ENCODE measurements around the gene RAB44. TPM values are rescaled to one million over a fixed set of nuclear protein-coding genes. Genes with fewer than 3 reads are reported as not detected.

The RAB44 gene
- total and polyA plus RNA-seq, 2 of the 13 experiments (the other 11 are each of a cell fraction or from before 2014, with no cell fraction given) = not detected

DNA sequence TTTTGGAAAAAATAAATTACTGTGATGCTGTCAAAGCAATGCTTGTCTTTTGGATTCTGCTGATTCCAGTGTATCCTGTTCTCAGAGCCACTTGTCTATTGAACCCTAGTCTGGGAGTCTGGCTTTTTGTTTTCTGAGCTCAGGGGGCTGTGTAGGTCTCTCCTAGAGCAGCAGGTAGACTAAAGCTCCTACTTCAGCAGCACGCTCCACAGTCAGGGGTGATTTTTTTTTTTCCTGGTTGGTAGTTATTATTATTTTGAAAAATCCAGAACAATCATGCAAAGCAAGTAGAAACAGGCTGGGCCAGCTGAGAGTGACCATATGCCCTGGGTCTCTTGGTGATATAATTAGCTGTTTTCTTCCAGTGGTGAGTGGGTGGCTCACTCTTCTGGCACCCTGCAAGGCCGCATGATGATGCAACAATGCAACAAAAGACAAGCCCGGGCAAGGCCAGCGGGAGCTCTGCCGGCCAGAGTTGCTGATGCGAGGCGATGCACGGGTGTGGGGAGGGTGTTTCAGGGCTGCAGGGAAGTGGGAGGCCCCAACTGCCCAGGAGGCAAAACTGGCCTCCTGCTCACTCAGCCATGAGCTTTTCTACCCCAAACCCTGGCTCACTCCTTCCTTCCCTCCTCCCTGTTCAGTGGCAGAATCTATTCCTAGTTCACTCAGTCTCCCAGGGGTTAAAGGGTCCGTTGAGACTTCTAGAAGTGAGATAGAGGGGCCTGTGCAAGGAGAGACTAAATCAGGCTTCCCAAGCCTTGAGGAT is 30.6 kb upstream of the RAB44 start (continued):
- TF ChIP-seq, protein P1, sequence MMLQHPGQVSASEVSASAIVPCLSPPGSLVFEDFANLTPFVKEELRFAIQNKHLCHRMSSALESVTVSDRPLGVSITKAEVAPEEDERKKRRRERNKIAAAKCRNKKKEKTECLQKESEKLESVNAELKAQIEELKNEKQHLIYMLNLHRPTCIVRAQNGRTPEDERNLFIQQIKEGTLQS (CRISPR knock-in tag; IDR thresholded peaks at IDR 0.05) = peak; percentile 100
- TF ChIP-seq TGIF2 (CRISPR knock-in tag; IDR thresholded peaks at IDR 0.05) = peak; percentile 81; the same call in 1 of the 2 replicates
- TF ChIP-seq KAT8 (CRISPR knock-in tag; IDR thresholded peaks at IDR 0.05) = peak; percentile 92
- peak; percentile 45; the same call in 1 of the 2 replicates for TF ChIP-seq WIZ (CRISPR knock-in tag; IDR thresholded peaks at IDR 0.05)
- TF ChIP-seq ISL2 (CRISPR knock-in tag; IDR thresholded peaks at IDR 0.05) = peak; percentile 88
- TF ChIP-seq KAT2B (IDR thresholded peaks at IDR 0.05; ENCODE audit: borderline replicate concordance, low read depth, low read length) = no peak
- no peak for TF ChIP-seq GPN1 (CRISPR knock-in tag; IDR thresholded peaks at IDR 0.05; ENCODE audit: borderline replicate concordance)
- TF ChIP-seq ZNF577 (CRISPR knock-in tag; IDR thresholded peaks at IDR 0.05; ENCODE audit: borderline replicate concordance, low read depth) = no peak
- TF ChIP-seq, protein P2, sequence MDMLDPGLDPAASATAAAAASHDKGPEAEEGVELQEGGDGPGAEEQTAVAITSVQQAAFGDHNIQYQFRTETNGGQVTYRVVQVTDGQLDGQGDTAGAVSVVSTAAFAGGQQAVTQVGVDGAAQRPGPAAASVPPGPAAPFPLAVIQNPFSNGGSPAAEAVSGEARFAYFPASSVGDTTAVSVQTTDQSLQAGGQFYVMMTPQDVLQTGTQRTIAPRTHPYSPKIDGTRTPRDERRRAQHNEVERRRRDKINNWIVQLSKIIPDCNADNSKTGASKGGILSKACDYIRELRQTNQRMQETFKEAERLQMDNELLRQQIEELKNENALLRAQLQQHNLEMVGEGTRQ (IDR thresholded peaks at IDR 0.05; ENCODE audit: low read depth, low read length) = no peak
- TF ChIP-seq, protein P2 (CRISPR knock-in tag; IDR thresholded peaks at IDR 0.05; ENCODE audit: borderline replicate concordance) = no peak
- no peak for TF ChIP-seq MZF1 (CRISPR knock-in tag; IDR thresholded peaks at IDR 0.05; ENCODE audit: borderline replicate concordance)
- peak; percentile 49; the same call in 1 of the 2 replicates for TF ChIP-seq MEIS1 (CRISPR knock-in tag; IDR thresholded peaks at IDR 0.05; ENCODE audit: borderline replicate concordance)
- no peak for TF ChIP-seq ZNF780A (CRISPR knock-in tag; IDR thresholded peaks at IDR 0.05)
- no peak for TF ChIP-seq AGO1 (IDR thresholded peaks at IDR 0.05; ENCODE audit: low read depth, low read length, poor library complexity, severe bottlenecking)
- peak; percentile 69; the same call in 1 of the 2 replicates for TF ChIP-seq BRCA1 (CRISPR knock-in tag; IDR thresholded peaks at IDR 0.05)
- no peak for TF ChIP-seq NBN (conservative IDR thresholded peaks at IDR 0.05)
- peak; percentile 92 for TF ChIP-seq MEF2D (CRISPR knock-in tag; IDR thresholded peaks at IDR 0.05)
- no peak for TF ChIP-seq ZNF558 (CRISPR knock-in tag; IDR thresholded peaks at IDR 0.05; ENCODE audit: borderline replicate concordance)
- TF ChIP-seq, protein P3, sequence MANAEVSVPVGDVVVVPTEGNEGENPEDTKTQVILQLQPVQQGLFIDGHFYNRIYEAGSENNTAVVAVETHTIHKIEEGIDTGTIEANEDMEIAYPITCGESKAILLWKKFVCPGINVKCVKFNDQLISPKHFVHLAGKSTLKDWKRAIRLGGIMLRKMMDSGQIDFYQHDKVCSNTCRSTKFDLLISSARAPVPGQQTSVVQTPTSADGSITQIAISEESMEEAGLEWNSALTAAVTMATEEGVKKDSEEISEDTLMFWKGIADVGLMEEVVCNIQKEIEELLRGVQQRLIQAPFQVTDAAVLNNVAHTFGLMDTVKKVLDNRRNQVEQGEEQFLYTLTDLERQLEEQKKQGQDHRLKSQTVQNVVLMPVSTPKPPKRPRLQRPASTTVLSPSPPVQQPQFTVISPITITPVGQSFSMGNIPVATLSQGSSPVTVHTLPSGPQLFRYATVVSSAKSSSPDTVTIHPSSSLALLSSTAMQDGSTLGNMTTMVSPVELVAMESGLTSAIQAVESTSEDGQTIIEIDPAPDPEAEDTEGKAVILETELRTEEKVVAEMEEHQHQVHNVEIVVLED (CRISPR knock-in tag; IDR thresholded peaks at IDR 0.05; ENCODE audit: borderline replicate concordance) = peak; percentile 21; the same call in 1 of the 2 replicates
- TF ChIP-seq, protein P4, sequence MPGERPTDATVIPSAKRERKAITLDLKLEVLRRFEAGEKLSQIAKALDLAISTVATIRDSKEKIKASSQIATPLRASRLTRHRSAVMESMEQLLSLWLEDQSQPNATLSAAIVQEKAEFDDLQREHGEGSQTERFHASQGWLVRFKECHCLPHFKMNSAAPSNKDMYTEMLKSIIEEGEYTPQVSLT (CRISPR knock-in tag; IDR thresholded peaks at IDR 0.05; ENCODE audit: borderline replicate concordance, low read depth) = 0 out of 2 replicates have a peak, but pooled peaks have one; percentile 43
- peak; percentile 51; the same call in 1 of the 2 replicates for TF ChIP-seq MEIS2 (CRISPR knock-in tag; IDR thresholded peaks at IDR 0.05)
- TF ChIP-seq, protein P5, sequence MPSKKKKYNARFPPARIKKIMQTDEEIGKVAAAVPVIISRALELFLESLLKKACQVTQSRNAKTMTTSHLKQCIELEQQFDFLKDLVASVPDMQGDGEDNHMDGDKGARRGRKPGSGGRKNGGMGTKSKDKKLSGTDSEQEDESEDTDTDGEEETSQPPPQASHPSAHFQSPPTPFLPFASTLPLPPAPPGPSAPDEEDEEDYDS (CRISPR knock-in tag; IDR thresholded peaks at IDR 0.05) = peak; percentile 80
- TF ChIP-seq PHF8 (CRISPR knock-in tag; IDR thresholded peaks at IDR 0.05) = peak; percentile 74
- no peak for TF ChIP-seq SRSF9 (IDR thresholded peaks at IDR 0.05; ENCODE audit: borderline replicate concordance, insufficient read depth, low read depth, low read length, poor library complexity, severe bottlenecking)
- TF ChIP-seq ZFP1 (CRISPR knock-in tag; IDR thresholded peaks at IDR 0.05) = peak; percentile 85; the same call in 1 of the 2 replicates
- peak; percentile 89 for TF ChIP-seq MED13 (CRISPR knock-in tag; IDR thresholded peaks at IDR 0.05)
